Caco-2 (cell line): ENCODE measurements around the gene LASP1NB.
A peak's percentile ranks its signal among the peaks of the same experiment; 100 is the strongest.

Experiments
- BruUV-seq: library from RNA; stranded (reverse); fragments of 400-500 nt; replicated peaks from 2 replicates; lab custom pipeline; 2021; lab: Mats Ljungman, UMichigan
- CTCF ChIA-PET: fragments of 300-600 bp; sonication (Branson Sonifier 250); formaldehyde crosslinking; loops from one replicate; lab custom pipeline; 2022; ENCODE audit warnings: antibody characterized with exemption; lab: Charles Lee
- POLR2A ChIA-PET: fragments of 300-600 bp; sonication (Branson Sonifier 250); formaldehyde crosslinking; loops from one replicate; lab custom pipeline; 2022; ENCODE audit warnings: antibody characterized with exemption; lab: Charles Lee
- DNase-seq, 2 experiments: peaks; one replicate each; pipeline versions ENCODE4 v3.0.0 to v3.0.0-alpha.2; 2020 to 2022
- H3K27me3 ChIP-seq: replicated peaks from 2 replicates; pipeline ENCODE4 v1.6.0; 2011; ENCODE audit warnings: low read length; ENCODE audit not compliant: control insufficient read depth, insufficient read depth
- H3K36me3 ChIP-seq: 2 replicates; pipeline ENCODE4 v1.5.1; 2011; ENCODE audit warnings: low read length; ENCODE audit not compliant: control insufficient read depth, insufficient read depth
- H3K4me1 ChIP-seq: fragments of 250-450 bp; sonication (Bioruptor Pico); 2 replicates; pipeline ENCODE4 v1.5.1; 2020; ENCODE audit warnings: mild to moderate bottlenecking
- H3K4me3 ChIP-seq: 2 replicates; pipeline ENCODE4 v1.5.1; 2011; ENCODE audit warnings: low read depth, mild to moderate bottlenecking, control low read depth, low read length
- H3K9me3 ChIP-seq: fragments of 250-450 bp; sonication (Bioruptor Pico); 2 replicates; pipeline ENCODE4 v1.5.1; 2020; ENCODE audit warnings: mild to moderate bottlenecking, moderate library complexity
- H3K27ac Mint-ChIP-seq: one replicate; pipeline ENCODE4 v1.8.0; 2022; ENCODE audit warnings: mixed read lengths; ENCODE audit not compliant: unreplicated experiment
- H3K27me3 Mint-ChIP-seq: one replicate; pipeline ENCODE4 v1.8.0; 2022; ENCODE audit warnings: mixed read lengths; ENCODE audit not compliant: insufficient read depth, unreplicated experiment
- H3K36me3 Mint-ChIP-seq: one replicate; pipeline ENCODE4 v1.8.0; 2022; ENCODE audit warnings: mild to moderate bottlenecking, mixed read lengths; ENCODE audit not compliant: insufficient read depth, unreplicated experiment
- H3K4me1 Mint-ChIP-seq: one replicate; pipeline ENCODE4 v1.8.0; 2022; ENCODE audit warnings: low read depth, mixed read lengths; ENCODE audit not compliant: unreplicated experiment
- H3K4me3 Mint-ChIP-seq: one replicate; pipeline ENCODE4 v1.8.0; 2022; ENCODE audit warnings: mild to moderate bottlenecking, moderate library complexity, mixed read lengths; ENCODE audit not compliant: unreplicated experiment
- H3K9me3 Mint-ChIP-seq: one replicate; pipeline ENCODE4 v1.8.0; 2022; ENCODE audit warnings: mixed read lengths; ENCODE audit not compliant: unreplicated experiment
- intact Hi-C: fragments of 100-400 bp; cut with micrococcal nuclease; formaldehyde crosslinking; loops from one replicate; pipeline ENCODE4 v1.10.0; 2022; ENCODE audit not compliant: unreplicated experiment
- TF ChIP-seq, protein P1 (sequence below), 2 experiments: fragments of 200-600 bp in 1 of 2; IDR thresholded peaks; 1 replicate in 1 of 2; 2 replicates in 1 of 2; pipeline versions ENCODE4 v1.5.1 to v1.8.0; 2011 to 2022; ENCODE audit warnings: antibody characterized with exemption in 1 of 2, control low read depth in 1 of 2, inconsistent platforms in 1 of 2, low read depth in 1 of 2, low read length in 1 of 2, mild to moderate bottlenecking in 1 of 2, moderate library complexity in 1 of 2; ENCODE audit not compliant: insufficient read depth in 1 of 2, severe bottlenecking in 1 of 2, unreplicated experiment in 1 of 2

The LASP1NB gene

GRCh38 chr17:38925263-38925995 is at the start of gene LASP1NB:
Gene LASP1NB, plus strand, starts transcription at chr17:38925614.
- no peaks in the 10 kb centered on the region for H3K9me3 Mint-ChIP-seq
- peaks cover 6% of the 10 kb centered on the region for H3K36me3 Mint-ChIP-seq
- TF ChIP-seq, protein P1, sequence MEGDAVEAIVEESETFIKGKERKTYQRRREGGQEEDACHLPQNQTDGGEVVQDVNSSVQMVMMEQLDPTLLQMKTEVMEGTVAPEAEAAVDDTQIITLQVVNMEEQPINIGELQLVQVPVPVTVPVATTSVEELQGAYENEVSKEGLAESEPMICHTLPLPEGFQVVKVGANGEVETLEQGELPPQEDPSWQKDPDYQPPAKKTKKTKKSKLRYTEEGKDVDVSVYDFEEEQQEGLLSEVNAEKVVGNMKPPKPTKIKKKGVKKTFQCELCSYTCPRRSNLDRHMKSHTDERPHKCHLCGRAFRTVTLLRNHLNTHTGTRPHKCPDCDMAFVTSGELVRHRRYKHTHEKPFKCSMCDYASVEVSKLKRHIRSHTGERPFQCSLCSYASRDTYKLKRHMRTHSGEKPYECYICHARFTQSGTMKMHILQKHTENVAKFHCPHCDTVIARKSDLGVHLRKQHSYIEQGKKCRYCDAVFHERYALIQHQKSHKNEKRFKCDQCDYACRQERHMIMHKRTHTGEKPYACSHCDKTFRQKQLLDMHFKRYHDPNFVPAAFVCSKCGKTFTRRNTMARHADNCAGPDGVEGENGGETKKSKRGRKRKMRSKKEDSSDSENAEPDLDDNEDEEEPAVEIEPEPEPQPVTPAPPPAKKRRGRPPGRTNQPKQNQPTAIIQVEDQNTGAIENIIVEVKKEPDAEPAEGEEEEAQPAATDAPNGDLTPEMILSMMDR (IDR thresholded peaks at IDR 0.05; ENCODE audit: insufficient read depth in 1 of 2, low read depth in 1 of 2, low read length in 1 of 2, severe bottlenecking in 1 of 2, unreplicated experiment in 1 of 2) = no peak
- H3K4me3 Mint-ChIP-seq = no peak within 1 kb of the TSS
- Histone ChIP-seq H3K9me3 (no peaks in the 10 kb centered on the region), H3K4me1 (no peaks in the 10 kb centered on the region), H3K36me3 (no peaks in the 10 kb centered on the region), H3K4me3 (no peak within 1 kb of the TSS), H3K27me3 (no peaks in the 10 kb centered on the region)
- H3K27me3 Mint-ChIP-seq = no peaks in the 10 kb centered on the region
- BruUV-seq = no TSS peak
- DNase-seq = no peak
- ChIA-PET POLR2A (interaction anchor here (1.1 kb wide), 1 partner anchor 42 kb away, joined by 5 read pairs; the partner anchor contains the start of gene FBXO47), CTCF (interaction anchor here (1.9 kb wide), 1 partner anchor 58 kb away, joined by 6 read pairs; no protein-coding TSS in a partner anchor)
- intact Hi-C loops = no loop called here
- H3K4me1 Mint-ChIP-seq = no peaks in the 10 kb centered on the region
- H3K27ac Mint-ChIP-seq = no peak within 1 kb of the TSS

DNA sequence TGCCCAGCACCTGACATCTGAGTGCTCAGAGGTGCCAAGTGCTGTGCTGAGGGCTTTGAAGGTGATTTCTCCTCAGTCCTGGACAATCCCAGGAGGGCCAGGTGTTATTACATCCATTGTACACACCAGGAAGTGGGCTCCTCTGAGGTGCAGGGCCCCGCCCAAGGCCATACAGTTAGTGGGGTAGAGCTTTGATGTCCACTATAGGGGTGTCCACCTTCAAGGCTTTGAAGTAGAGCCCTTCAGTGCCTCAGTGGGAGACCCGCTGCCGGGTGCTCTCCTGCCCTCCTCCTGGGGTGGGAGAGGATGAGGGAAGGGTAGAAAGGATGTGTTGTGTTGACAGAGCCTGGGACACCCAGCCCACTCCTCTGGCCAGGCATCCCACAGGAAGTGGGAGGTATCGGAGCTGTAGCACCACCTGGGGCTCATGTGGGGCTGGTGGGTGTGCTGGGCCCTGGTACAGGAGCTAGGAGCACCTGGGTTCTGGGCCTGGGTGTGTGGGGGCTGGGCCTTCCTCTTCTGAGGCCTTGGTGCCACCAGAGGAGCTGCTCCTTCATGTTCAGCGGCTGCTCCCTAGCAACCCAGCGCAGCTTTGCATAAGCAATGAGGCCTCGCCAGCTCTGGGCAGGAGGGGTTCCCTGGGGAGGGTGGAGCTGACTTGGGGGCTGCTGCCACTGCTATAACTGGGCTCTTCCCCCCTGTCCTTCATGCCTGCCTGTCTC is 48.1 kb upstream of the LASP1NB start:
- DNase-seq = no peak
- Histone ChIP-seq H3K4me3 (no peak overlapping the region), H3K36me3 (peaks cover 11% of the 10 kb centered on the region), H3K27me3 (no peaks in the 10 kb centered on the region), H3K4me1 (peaks cover 87% of the 10 kb centered on the region), H3K9me3 (no peaks in the 10 kb centered on the region)
- BruUV-seq = no TSS peak
- no peak overlapping the region for H3K4me3 Mint-ChIP-seq
- no peaks in the 10 kb centered on the region for H3K9me3 Mint-ChIP-seq
- peaks cover 54% of the 10 kb centered on the region for H3K36me3 Mint-ChIP-seq
- ChIA-PET CTCF (no interaction called here), POLR2A (interaction anchor here (0.6 kb wide), 1 partner anchor 77 kb away, joined by 3 read pairs; no protein-coding TSS in a partner anchor)
- H3K27ac Mint-ChIP-seq = peak overlapping the region; percentile 92
- TF ChIP-seq, protein P1 (IDR thresholded peaks at IDR 0.05; ENCODE audit: insufficient read depth in 1 of 2, low read depth in 1 of 2, low read length in 1 of 2, severe bottlenecking in 1 of 2, unreplicated experiment in 1 of 2) = no peak
- H3K4me1 Mint-ChIP-seq = peaks cover 36% of the 10 kb centered on the region
- H3K27me3 Mint-ChIP-seq = no peaks in the 10 kb centered on the region
- intact Hi-C loops = no loop called here

DNA sequence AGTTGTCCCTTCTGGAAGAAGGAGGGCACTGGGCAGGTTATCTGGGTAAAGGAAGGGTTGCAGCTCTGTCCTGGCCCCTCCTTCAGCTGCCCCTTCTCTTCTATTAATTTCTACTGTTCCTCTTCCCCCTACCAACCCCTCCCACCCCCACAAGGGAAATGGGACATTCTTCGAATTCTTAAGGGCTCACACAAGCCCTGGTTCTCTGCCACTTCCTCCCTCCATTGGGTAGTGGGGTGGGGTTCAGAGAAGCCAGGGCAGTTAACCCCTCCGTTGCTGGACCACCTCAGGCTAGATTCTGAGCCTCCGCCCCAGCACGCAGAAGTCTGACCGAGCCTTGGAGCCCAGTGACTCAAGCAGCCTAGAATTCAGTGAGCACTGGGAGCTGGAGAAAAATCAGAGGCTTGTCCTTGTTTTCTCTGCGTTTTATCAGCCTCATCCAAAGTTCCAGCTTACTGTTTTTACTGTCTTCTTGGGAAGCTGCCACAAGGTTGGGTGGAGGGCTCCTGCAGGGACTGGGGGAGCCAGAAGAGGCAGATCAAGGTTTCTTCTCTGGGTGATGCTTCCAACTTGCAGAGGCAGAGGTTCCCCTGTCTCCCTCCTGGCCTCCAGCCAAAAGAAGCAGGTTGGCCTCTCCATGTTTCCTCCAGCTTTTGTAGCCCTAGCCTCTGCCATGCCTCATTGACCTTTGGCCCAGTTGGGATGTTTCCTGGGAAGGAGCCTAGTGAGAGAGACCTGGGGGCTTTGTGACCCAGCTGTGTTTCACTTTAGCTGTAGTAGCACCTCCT is 45.3 kb upstream of the LASP1NB start:
- POLR2A ChIA-PET = interaction anchor here (0.8 kb wide), 1 partner anchor 320 kb away, joined by 3 read pairs; the partner anchor contains the start of gene RPL19
- intact Hi-C loops = no loop called here
- Histone ChIP-seq H3K4me1 (peaks cover 70% of the 10 kb centered on the region), H3K9me3 (no peaks in the 10 kb centered on the region), H3K36me3 (peaks cover 14% of the 10 kb centered on the region), H3K4me3 (no peak overlapping the region), H3K27me3 (no peaks in the 10 kb centered on the region)
- DNase-seq = peak; percentile 81 to 90
- Mint-ChIP-seq H3K27me3 (no peaks in the 10 kb centered on the region), H3K4me1 (peaks cover 31% of the 10 kb centered on the region), H3K36me3 (peaks cover 69% of the 10 kb centered on the region), H3K9me3 (no peaks in the 10 kb centered on the region), H3K27ac (peak overlapping the region; percentile 92), H3K4me3 (peak overlapping the region; percentile 72)
- CTCF ChIA-PET = interaction anchor here (0.6 to 1.4 kb wide), 2 partner anchors 9 to 115 kb away, joined by 3 to 4 read pairs; no protein-coding TSS in a partner anchor
- TF ChIP-seq, protein P1 (IDR thresholded peaks at IDR 0.05; ENCODE audit: insufficient read depth in 1 of 2, low read depth in 1 of 2, low read length in 1 of 2, severe bottlenecking in 1 of 2, unreplicated experiment in 1 of 2) = no peak
- no TSS peak for BruUV-seq
